OCI-LY1 (cell line): Measurements from ENCODE around the gene TMSB15B.

Experiments
- EZH2 ChIP-seq: fragments of 200-600 bp; sonication (generic), shearing (Covaris generic); IDR thresholded peaks from 2 replicates; pipeline ENCODE4 v1.8.0; 2017; ENCODE audit warnings: borderline replicate concordance, mixed run types, mild to moderate bottlenecking, antibody characterized with exemption, low read length, moderate library complexity, mixed read lengths
- TF ChIP-seq, protein P1 (sequence below): fragments of 200-600 bp; sonication (generic), shearing (Covaris generic); IDR thresholded peaks from 2 replicates; pipeline ENCODE4 v1.5.1; 2017; ENCODE audit warnings: mild to moderate bottlenecking, antibody characterized with exemption, low read length, moderate library complexity, mixed read lengths

DNA sequence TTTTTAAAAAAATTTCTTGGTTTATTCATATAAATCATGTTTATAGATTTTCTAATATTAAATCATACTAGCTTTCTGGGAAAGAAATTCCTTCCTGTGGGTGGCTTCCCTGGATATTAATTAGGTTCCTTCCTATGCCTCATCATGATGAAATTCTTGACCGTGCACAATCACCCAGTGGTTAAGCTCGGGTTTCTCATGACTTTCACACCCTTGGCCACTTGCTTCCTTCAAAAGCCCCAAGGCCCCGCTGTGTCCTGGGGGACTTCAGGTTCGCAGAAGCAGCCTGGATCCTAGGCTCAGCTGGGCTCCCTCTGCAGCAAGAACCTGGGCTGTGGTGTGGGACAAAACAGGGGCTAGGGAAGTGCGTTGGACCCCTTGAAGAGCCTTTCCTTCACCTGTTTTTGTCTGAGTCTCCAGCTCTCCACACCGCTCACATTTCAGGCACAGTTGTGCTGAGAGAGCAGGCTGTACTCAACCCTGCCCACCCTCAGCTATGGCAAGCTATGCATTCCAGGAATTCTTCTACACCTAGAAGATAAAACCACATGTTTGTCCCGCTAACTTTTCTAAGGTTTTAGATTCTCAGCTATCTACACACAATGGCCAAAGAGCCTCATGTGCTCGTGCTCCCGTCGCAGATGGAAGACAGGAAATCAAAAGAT, 48.9 kb upstream of the TMSB15B start:
- TF ChIP-seq, protein P1, sequence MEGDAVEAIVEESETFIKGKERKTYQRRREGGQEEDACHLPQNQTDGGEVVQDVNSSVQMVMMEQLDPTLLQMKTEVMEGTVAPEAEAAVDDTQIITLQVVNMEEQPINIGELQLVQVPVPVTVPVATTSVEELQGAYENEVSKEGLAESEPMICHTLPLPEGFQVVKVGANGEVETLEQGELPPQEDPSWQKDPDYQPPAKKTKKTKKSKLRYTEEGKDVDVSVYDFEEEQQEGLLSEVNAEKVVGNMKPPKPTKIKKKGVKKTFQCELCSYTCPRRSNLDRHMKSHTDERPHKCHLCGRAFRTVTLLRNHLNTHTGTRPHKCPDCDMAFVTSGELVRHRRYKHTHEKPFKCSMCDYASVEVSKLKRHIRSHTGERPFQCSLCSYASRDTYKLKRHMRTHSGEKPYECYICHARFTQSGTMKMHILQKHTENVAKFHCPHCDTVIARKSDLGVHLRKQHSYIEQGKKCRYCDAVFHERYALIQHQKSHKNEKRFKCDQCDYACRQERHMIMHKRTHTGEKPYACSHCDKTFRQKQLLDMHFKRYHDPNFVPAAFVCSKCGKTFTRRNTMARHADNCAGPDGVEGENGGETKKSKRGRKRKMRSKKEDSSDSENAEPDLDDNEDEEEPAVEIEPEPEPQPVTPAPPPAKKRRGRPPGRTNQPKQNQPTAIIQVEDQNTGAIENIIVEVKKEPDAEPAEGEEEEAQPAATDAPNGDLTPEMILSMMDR: no peak
- TF ChIP-seq EZH2: no peak
